Stimulated activated CD4-positive, alpha-beta T cell treated with anti-CD3 and anti-CD28 coated beads, Interleukin-15, amount 100 ng/mL, for 48 hours (primary cell): ENCODE results near the gene VAV3.
"Not testable (repeated sequence)": the region's sequence is repeated elsewhere in the genome, so short reads cannot be mapped to it uniquely, and the experiment has no call there.

Source experiments
- DNase-seq, 2 donors: peaks; one replicate each; pipeline ENCODE4 v3.0.0-alpha.2; 2020; ENCODE audit warnings: low read depth in 2 of 2

Gene VAV3

GRCh38 chr1:107894605-107895004 lies 70.4 kb downstream of the VAV3 start:
- DNase-seq = no peak

DNA sequence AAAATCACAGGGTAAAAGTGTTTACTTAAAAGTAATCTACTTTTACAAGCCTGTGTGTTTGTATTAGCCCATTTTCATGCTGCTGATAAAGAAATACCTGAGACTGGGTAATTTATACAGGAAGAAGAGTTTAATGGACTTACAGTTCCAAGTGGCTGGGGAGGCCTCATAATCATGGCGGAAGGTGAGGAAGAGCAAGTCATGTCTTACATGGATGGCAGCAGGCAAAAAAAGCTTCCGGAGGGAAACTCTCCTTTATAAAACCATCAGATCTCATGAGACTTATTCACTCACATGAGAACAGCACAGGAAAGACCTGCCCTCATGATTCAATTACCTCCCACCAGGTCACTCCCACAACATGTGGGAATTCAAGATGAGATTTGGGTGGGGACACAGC lies 71.6 kb downstream of the VAV3 start:
- DNase-seq = not testable (repeated sequence)

- DNase-seq = no peak
Observed at GRCh38 chr1:107889524-107889923, 75.5 kb downstream of the VAV3 start.

DNA sequence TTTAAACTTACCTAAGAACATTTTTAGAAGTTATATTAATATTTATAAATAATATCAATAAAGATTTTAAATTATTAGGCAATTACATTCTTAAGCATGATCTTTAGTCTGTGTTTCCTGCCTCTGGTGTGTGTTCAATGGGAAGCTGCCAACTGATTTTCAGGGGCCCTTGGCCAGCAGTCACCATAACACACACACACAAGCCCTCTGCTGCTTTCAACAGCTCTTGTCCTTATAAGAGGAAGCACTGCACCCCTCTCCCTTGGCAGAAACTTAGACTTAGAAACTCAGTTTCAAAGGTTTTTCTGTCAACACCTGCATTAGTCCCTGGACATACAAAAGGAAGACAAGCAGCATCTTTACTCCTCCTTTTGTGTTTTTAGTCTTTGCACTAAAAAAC lies 81.4 kb downstream of the VAV3 start:
- no peak for DNase-seq

- no peak for DNase-seq
Observed at GRCh38 chr1:107879927-107880326, 85.1 kb downstream of the VAV3 start.

- no peak for DNase-seq
Observed at GRCh38 chr1:107879346-107879745, 85.6 kb downstream of the VAV3 start.

- DNase-seq = no peak
Observed at GRCh38 chr1:107877745-107878144, 87.2 kb downstream of the VAV3 start.

GRCh38 chr1:107877092-107877491 lies 87.9 kb downstream of the VAV3 start:
- DNase-seq = no peak

DNA sequence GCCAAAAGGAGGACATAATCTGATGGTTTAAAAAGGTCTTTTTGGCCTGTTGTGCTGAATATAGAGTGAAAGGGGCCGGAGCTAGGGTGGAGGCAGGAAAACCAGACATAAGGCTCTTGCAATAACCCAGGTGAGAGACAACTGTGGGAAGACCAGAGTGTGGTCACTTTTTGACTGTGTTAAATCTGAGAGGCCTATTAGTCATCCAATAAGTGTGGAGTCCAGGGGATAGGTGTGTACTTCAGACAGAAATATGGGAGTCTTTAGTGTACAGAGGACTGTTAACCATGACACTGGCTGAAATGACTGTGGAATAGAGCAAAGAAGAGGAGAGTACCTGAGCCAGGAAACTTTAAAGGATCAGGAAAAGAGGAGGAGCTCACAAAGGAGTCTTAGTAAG lies 89.3 kb downstream of the VAV3 start:
- no peak for DNase-seq

GRCh38 chr1:107874221-107874620 lies 90.8 kb downstream of the VAV3 start:
- DNase-seq = no peak

DNA sequence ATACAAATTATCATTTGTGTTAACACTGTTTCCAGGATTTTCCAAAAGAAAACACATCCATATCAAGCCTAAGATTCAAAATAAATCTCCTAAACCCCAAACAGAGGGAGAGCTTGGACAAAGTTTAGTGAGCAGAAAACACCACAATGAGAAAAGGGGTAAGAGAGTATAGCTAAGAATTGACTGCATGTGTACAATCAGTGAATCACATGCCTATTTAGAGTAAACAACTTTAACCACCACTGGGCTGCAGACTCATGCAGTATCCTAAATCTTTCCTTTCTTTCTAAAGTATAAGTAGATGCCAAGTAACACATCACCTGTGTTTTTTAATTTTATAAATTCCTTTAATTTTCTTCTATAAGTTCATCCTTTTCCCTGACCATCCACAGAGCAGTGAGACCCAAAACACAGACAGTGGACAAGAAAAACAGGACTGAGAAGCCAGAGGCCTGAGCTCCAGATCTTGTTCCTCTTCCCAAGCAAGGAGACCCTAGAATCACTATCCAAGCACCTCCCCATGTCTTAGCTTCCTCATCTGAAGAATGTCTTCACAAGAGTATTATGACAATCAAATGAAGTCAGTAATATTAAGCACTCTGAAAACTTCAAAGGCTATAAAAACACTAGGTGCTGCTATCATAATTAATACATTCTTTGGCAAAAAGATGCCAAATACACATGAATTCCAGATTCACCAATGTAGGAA lies 93.1 kb downstream of the VAV3 start:
- no peak for DNase-seq

DNA sequence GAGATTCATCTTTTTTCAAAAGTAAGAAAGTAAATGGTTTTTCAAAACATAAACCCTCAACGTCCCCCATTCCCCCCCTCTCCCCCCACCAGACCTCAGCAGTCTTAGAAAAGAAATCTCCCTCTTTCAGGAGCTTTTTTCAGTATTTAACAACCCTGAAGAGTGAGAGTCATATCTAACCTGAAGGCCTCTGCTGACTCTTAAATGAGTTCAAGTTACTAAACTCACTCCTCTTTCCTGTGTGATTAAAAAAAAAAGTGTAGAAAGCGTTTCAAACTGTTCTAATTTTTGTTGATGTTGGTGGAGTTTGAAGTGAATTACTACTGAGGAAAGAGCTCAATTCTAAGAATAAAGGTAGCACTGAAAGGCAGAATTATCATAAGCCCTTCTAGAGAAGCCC lies 93.7 kb downstream of the VAV3 start:
- DNase-seq = no peak

DNA sequence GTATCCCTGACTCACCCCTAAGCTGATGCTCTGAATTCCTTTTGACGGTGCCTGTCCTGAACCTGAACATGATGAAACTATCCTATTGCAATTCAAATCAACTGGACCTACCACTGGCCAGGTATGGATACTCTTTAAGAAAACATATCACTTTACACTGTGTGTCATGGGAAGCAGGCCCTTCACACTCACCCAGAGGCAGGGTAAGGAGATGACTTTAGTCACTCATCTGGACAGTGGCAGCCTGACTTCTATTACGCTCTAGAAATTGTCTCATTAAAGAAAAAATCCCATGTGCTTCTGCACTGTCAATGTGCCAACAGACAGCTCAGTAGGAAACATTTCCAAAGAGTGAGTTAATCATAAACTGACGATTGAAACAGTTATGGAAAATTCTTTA lies 94.3 kb downstream of the VAV3 start:
- DNase-seq = no peak

DNA sequence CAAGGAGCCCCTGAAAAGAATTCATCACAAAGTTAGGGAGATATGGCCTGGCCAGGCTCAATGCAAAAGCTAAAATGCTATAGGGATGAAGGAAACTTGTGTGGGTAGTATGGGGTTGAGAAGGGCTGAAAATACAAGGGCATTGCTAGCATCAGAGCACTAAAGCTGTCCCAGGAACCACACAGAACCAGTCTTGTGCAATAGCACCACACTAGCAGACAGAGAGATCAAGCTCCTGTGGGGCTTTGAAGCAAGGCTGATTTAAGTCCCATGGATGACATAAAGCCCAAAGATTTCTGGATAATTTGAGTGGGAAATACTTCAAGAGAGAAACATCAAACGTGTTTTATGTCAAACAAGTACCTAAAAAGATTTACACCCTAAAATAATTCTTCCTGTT lies 97.1 kb downstream of the VAV3 start:
- DNase-seq = no peak

DNA sequence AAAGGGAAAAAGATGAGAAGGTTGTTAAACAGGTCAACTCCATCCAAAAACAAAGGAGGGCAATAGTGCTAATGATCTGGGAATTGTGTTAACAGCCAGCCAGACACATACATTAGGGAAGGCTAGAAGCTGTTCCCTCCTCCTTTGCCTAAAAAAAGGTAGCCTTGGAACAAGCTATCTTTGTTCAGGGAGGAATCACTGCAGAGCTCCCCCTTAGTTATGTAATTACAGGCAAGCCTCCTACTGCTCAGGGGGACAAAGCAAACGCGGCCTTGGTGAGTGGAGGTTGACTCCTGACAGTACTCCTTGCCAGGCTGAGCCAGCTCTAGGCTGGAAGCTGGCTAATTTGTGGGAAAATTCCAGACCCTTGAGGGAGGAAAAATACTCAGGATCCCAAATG lies 97.6 kb downstream of the VAV3 start:
- DNase-seq = no peak

- DNase-seq = no peak
Observed at GRCh38 chr1:107866870-107867269, 98.1 kb downstream of the VAV3 start.

DNA sequence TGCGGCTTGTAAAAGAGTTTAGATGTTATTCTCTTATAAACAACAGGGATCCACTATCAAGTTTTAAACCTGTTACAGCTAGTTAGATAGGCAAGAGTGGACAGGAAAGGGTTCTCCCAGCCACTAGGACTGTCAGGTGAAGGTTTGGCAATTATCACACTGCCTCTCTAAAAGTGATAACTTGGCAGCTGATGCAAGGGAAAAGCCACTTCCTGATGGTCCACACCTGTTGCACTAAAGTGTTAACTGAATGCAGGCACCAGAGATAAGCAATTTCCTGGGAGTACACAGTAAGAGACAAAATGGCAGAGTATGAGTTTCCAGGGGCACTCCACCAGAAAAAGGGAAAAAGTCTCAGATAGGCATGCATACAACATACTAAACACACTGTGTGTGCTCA lies 99.4 kb downstream of the VAV3 start:
- no peak for DNase-seq

GRCh38 chr1:107863342-107863741 lies 101.6 kb downstream of the VAV3 start:
- DNase-seq = no peak

DNA sequence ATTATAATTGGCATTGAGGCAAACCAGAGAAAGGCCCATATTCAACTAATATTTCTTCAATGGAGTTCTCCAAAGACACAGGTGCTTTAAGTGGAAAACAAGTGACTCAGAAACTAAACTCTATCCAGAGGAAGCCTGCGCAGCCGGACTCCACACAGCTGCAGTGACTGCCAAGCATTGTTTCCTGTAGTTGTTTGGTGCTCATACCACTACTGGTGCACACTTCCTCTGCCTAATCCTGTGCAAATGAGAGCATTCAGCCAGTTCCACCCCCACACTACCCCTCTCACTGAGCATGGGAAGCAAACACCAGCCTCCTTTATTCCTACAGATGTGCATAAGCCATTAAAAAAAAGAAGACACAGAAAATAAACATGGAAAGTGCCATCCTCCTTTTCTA lies 102.9 kb downstream of the VAV3 start:
- DNase-seq = no peak

- no peak for DNase-seq
Observed at GRCh38 chr1:107858323-107858722, 106.7 kb downstream of the VAV3 start.

GRCh38 chr1:107851418-107851817 lies 113.6 kb downstream of the VAV3 start:
- DNase-seq = no peak

GRCh38 chr1:107844541-107845194 lies 120.3 kb downstream of the VAV3 start:
- DNase-seq = not testable (repeated sequence)

- no peak for DNase-seq
Observed at GRCh38 chr1:107843989-107844388, 121.0 kb downstream of the VAV3 start.

DNA sequence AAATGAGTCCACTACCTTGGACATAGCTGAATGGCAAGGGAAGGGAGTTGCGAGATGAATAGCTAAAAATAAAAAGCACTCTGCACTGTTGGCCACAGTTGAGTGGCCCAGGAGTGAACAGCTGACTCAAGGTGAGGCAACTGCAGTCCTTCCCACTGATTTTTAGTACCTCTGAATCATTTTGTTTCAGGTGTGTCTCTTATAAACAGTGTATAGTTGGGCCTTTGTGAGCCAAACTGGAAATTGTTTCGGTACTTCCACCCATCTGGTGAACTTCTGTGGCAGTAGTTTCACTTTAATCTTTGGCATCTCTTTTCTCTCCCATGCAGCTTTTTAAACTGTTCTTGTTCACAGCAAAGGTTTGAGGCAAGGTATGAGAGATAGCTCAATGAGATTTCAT lies 122.7 kb downstream of the VAV3 start:
- peak in 1 of 2 donors; percentile 2 for DNase-seq
